Measurements from ENCODE around the gene NCAPH2.
"Not testable (repeated sequence)": the region's sequence is repeated elsewhere in the genome, so short reads cannot be mapped to it uniquely, and the experiment has no call there.

Gene NCAPH2

DNA sequence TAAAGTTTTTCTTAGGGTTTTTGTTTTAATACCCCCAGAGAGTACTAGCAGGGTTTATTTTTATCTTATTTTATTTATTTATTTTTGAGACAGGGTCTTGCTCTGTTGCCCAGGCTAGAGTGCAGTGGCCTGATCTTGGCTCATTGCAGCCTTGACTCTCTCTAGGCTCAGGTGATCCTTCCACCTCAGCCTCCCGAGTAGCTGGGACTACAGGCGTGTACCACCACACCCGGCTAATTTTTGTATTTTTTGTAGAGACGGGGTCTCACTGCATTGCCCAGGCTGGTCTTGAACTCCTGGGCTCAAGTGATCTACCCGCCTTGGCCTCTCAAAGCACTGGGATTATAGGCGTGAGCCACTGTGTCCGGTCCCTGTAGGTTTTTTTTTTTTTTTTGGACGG is 12.2 kb downstream of the NCAPH2 start:
- not testable (repeated sequence) for DNase-seq

DNA sequence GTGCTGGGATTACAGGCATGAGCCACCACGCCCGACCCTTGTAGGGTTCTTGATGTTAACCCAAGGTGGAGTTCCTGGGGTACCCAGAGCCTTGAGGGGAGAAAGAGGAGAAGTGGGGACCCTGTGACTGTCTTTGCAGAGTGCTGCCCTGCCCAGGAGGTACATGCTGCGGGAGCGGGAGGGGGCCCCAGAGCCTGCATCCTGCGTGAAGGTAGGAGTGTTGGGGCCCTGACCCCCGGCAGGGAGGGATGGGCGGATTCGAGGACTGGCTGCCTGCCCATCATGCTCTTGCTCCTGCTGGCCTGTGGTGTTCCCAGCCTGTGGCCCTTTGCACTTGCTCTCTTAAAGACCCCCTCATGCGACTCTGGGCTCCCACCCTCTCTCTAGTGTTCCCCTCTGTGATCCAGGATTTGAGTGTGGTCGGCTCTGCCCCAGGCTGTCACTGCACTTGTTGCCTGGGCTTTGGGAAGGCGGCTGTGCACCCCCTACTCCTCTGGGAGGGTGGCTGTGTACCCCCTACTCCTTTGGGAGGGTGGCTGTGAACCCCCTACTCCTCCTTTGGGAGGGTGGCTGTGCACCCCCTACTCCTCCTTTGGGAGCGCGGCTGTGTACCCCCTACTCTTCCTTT is 12.9 kb downstream of the NCAPH2 start:
- DNase-seq: no peak

DNA sequence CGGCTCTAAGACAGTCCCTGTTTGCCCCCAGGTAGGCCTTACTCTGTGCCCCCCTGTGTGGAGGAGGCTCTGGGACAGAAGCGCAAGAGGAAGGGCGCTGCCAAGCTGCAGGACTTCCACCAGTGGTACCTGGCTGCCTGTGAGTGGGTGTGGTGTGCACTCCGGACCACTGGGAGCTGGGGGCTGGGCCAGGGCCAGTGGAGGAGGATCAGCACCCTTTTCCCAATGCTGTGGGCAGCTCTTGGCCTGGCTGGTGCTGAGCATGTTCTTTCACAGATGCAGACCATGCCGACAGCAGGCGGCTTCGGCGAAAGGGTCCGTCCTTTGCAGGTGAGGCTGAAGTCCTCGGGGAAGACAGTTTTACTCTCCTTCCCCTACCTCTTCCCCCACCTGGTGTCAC is 13.7 kb downstream of the NCAPH2 start:
- no peak for DNase-seq

DNA sequence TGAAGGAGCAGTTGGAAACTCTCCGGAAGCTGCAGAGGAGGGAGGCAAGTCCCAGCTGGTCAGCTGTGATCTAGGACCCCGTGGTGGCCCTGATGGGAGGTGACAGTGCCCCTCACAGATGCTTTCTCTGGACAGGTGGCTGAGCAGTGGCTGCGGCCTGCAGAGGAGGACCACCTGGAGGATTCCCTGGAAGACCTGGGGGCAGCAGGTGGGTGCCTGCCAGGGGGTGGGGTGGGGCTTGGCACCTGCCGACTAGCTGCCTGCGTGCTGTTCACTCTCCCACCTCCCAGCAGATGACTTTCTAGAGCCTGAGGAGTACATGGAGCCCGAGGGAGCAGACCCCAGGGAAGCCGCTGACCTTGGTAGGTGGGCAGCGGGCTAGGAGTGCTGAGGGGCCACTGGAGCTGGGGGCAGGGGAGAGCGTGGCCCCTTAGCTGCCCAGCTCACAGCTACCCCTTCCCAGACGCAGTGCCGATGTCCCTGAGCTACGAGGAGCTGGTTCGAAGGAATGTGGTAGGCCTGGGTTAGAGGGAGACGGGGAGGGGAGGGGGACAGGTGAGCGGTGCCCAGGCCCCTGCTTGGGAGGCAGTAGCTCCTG is 14.3 kb downstream of the NCAPH2 start:
- no peak for DNase-seq

DNA sequence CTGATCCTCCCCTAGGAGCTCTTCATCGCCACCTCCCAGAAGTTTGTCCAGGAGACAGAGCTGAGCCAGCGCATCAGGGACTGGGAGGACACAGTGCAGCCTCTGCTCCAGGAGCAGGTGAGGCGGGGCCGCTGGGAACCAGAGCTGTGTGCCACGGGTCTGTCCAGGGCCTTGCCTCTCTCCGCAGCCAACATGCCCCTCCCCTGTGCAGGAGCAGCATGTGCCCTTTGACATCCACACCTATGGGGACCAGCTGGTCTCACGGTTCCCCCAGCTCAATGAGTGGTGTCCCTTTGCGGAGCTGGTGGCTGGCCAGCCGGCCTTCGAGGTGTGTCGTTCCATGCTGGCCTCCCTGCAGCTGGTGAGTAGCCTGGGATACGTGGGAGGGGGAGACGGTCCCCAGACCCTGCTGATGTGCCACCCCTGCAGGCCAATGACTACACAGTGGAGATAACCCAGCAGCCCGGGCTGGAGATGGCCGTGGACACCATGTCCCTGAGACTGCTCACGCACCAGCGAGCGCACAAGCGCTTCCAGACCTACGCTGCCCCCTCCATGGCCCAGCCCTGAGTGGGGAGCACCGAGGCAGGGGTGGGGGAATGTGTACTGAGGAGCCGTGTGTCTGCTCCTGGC is 14.9 kb downstream of the NCAPH2 start:
- DNase-seq: no peak

DNA sequence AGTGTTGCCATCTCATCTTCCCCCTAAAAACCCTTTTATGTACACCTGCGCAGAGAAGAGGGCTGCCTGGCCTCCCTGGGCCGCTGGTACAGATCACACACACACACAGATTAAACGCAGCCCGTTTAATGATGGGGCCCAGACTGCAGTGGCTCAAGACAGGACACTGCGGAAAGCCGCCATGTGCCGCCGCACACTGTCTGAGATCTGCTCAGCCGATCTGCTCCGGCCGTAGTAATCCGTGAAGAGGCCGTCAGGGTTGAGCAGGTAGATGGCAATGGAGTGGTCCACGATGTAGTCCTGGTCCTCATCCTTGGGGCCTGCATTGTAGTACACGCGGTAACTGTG is 15.4 kb downstream of the NCAPH2 start:
- DNase-seq: no peak

DNA sequence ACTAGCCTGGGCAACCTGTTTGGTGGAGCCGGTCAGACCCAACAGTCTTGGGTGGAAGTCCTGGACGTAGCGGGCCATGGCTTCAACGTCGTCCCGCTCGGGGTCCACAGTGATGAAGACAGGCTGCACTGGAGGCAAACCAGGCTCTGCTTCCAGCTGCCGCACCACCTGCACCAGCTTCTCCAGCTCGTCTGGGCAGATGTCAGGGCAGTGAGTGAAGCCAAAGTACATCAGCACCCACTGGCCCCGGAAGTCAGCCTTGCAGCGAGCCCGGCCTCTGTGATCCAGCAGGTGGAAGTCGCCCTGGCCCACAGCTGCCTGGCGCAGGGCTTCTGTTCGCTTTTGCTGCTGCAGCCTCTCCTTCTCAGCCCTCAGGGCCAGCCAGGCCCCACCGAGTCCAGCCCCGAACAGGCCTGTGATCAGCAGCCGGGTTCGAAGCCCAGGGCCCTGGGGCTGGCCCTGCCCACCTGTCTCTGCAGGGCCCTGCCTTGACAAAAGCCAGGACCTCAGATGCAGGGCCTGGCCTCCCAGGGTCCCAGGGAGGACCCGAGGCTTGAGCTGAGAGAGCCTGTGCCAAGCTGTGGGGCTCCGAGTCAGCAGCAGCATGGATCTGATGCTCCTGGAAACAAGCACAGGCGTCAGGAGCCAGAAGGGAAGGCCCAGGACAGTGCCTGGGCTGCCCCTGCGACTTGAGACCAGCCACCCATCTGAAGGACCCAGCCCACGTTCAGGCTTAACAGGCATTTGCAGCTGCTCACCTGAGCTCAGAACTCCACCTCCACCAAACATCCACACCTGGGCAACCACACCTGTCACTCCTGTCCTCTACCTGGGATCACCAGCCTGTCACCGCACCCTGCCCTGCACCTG is 16.0 kb downstream of the NCAPH2 start:
- peak; percentile 47 for DNase-seq

DNA sequence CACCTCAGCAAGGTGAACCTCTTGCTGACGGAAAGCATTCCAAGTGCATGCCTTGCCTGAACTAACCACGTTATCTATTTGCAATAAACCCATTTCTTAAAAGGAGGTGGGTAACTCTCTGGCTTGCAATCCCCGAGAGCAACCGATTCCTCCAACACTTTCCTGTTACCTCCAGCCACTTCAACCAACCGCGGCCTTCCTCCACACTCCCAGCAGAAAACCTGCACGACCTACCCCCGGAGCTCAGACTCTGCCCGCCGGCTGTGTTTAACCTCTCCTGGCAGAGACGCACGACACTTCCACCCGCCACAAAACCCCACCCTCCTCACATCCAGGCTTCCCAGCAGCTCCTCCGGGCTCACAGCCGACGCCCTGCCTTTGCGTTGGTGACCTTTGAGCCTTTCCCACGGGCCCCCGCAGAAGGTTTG is 16.7 kb downstream of the NCAPH2 start:
- DNase-seq: no peak

DNA sequence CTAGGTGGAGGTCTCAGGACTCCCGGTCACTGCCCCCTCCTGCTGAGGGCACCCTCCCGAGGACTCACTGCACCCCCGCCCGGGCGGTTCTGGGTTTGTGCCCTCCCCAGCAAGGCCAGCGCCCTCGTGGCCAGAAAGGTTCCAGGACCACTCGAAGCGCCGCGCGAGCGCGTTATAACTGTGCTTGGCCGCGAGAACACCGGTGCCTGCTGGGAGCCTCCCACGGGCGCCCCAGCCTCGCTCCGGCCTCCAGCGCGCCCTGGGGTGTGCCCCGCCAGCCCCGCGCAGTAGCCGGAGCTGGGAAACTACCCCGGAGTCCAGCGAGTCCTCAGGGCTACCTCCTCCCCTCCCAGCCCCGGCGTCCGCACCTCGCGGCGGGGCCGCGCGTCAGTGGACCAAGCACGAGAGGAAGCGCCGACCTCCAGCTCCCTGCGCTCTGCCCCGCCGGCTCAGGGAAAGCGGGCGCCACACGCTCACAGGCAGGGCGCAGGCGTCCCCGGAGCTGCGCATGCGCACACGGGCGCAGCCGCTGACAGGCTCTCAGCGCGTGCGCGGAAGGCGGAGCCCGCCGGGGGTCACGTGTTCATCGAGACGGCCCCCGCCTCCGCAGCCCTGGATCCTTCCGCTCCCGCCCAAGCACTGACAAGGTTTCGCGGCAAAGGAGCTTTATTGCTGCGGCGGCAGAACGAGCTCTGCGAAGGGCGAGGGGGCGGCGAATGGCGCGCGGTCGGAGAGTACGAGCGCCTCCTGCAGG is 17.3 kb downstream of the NCAPH2 start, which contains the start of gene SCO2:
SCO2 (minus strand) TSS at position 495 of the 754 bp plus-strand sequence. CDS start 1,187 bp downstream, outside the sequence.
- peak; percentile 93 for DNase-seq

DNA sequence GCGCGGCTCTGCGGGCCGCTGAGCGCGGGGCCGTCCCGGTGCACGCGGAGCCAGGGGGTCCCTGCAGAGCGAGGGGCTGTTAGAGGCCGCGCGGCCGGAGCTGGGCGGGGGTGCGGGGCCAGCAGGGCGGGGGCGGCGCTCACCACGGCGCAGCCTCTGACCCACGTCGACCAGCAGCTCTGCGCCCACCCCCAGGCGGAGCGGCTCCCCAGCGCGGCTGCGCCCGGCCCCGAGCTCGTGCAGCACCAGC is 17.8 kb downstream of the NCAPH2 start:
- no peak for DNase-seq

DNA sequence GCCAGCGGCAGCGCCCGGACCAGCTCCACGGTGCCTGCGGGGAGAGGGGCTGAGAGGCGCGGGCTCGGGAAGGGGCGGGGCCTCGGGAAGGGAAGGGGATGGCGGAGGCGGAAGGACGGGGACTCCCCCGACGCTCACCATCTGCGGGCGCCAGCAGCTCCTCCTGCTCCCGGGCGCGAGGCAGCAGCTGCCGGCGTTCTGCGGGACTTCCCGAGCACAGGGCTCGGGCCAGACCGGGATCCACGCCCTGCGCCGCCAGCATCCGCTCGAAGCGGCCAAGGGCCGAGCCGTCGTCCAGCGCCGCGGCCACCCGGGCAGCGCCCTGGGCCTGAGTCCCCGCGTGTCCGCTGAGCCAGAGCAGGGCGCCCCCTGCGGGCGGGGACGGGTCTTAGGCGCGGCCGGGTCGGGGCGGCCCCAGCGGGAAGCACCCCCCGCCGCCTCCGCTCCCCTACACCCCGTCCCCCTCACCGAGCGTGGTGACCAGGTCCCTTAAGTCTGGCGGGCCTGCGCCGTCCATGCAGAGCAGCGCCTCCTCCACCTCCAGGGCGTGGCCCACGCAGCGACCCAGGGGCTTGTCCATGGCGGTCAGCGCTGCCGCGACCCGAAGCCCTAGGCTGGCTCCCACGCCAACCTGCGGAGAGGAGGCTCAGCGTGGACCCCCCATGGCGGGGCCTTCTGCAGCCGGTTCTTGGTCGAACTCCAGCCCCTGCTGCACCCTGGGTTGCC is 18.2 kb downstream of the NCAPH2 start:
- DNase-seq: peak; percentile 75

DNA sequence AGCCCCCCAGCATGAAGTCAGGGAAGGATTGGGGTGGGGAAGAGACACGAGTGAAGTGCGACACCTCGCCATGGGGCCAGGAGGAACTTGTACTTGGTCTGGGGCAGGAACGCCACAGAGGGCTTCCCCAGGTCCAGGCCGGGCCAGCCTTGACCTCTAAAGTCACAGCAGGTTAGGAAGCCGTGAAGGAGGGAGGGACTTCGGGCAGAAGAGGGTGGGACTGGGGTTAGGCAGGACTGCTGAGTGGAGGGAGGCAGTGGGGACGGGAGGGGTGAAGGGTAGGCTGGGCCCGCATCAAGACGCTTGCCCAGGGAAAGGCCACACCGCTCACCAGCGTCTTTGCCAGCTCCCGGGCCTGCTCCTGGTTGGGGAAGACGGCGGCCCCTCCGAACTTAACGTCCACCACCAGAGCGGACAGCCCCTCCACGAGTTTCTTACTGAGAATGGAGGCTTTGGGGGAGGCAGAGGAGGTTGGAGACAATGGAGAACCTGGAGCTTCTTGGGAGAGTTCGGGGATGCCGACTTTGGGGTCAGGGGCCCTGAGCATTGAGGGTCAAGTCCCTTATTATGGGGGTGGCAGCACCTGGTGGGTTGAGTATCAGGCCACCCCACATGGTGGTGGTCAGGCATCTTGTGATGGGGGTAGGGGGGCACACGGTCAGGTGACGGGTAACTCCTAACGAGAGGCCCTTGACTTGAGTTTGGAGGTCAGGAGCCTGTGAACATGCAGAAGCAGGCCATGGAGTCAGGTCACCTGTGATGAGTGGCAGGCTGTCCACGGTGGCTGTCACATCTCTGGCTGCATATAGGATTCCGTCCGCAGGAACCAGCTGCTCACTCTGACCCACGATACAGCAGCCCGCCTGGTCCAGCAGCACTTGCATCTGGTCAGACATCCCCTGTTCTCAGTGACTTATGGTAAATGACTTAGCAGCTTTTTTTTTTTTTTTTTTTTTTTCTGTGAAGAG is 19.1 kb downstream of the NCAPH2 start:
- peak; percentile 67 for DNase-seq

DNA sequence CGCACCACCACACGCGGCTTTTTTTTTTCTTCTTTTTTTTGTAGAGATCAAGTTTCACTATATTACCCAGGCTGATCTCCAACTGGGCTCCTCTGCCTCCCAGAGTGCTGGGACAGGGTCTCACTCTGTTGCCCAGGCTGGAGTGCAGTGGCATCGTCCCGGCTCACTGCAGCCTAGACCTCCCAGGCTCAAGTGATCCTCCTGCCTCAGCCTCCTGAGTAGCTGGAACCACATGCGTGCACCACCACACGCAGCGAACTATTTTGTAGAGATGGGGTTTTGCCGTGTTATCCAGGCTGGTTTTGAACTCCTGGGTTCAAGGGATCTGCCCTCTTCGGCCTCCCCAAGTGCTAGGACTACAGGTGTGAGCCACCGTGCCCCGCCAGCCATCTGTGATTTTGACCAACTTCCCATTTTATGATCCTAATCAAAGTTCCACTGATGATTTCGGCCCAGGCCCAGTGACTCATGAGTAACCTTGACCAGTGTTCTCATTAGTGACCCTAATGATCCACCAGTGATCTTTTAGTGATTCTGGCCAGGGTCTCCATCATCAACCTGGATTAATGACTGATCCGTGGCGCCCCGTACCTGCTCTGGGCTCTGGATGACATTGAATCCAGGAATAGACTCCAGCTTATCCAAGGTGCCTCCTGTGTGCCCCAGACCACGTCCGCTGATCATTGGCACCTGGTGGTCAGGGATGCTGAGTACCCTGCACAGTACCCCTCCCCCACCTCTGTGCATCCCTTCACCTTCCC is 20.1 kb downstream of the NCAPH2 start:
- no peak for DNase-seq

DNA sequence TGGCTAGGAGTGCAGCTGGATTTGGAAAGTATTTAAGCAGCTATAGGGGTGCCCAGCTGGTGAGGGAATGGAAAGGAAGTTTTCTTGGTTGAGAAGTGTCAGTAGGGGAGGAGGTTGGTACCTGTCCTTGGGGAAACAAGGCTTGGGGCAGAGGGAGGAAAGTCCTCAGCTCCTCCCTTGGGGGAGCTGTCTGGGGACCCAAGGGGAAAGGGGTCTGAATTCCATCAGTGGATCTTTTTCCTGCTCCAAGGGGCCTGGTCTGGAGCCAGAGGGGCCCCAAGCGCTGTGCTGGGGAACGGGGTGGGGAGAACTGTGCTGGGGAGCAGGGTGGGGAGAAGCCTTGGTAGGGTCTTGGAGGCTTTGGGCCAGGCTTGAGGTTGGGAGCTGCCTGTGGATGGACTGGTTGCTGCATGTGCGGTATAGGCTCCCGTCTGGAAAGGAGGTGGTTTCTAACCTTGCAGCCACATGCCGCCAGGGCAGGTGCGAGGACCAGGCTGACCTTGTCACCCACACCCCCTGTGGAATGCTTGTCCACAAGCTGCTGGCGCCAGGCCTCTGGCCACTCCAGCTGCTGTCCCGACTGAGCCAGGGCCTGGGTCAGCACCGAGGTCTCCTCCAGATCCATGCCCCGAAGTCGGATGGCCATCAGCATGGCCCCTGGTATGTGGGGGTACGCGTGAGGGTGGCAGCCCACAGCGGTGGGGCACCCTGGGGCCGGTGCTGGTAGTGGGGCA is 20.8 kb downstream of the NCAPH2 start:
- DNase-seq: no peak

DNA sequence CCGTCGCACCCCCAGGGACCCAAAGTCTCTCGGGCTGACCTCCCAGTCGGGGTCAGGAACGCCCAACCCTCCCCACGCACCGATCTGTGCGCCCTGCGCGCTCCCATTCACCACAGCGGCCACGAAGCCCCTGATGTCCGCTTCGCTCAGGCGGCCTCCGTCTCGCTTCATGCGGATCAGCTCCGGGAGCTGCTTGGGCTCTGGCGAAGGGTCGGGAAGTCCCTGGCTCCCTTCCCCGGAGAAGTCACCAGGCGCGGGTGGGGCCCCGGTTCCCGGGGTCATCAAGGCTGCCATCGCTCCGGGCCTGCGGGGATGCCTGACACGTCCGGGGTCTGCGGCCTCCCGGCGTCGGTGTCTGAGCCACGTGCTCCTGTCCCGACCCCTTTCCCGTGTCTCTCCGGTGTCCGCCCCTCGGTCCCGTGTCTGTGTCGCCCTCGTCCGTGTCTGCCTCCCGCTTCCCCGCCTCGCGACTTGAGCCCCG is 21.4 kb downstream of the NCAPH2 start:
- DNase-seq: no peak

DNA sequence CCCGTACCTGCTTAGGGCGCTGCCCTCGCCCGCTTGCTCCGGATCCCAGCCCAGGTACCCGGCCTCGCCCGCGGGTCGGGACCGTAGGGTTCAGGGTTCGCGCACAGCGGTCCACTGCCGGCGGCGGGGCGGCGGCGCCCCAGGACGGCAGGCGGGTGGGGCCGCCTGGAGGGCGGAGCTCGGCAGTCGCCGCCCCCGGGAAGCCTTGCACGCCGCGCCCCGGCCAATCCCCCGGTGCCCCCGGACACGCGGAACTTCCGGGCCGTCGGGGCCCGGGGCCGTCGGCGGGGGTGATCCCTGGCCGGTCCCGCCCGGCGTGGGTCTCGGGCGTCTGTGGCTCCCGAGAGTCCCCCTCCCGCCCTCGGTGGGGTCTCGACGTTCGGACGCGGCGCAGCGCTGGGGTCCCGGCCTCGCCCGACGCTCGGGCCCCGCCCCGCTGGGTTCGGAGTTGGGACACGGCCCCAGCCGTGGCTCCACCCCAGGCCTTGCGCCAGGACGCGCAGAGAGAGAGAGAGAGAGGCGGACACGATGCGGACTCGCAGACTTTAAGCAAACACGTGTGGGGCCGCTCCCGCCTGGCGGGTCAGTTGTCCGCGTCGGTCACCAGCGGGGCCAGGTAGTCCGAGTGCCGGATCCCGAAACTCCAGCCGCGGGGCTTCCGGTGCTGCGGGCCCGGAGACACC is 22.0 kb downstream of the NCAPH2 start, which contains the start of gene TYMP:
TYMP (minus strand) TSS at position 116 of the 683 bp plus-strand sequence. CDS start 303 bp downstream, outside the sequence.
- peak; percentile 25 for DNase-seq

DNA sequence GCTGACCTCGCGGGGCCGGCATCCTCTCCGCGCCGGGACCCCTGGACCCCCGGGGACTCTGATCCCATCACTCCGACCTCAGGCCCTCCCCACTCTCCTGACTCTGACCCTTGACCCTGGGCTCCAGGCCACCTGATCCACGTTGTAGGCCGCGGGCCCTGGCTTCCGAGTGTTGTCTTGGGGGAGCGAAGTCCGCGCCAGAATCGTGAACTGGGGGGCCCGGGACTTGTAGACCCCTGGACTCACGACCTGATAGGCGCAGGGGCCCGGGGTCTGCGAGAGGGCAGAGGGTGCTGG is 22.5 kb downstream of the NCAPH2 start:
- no peak for DNase-seq

DNA sequence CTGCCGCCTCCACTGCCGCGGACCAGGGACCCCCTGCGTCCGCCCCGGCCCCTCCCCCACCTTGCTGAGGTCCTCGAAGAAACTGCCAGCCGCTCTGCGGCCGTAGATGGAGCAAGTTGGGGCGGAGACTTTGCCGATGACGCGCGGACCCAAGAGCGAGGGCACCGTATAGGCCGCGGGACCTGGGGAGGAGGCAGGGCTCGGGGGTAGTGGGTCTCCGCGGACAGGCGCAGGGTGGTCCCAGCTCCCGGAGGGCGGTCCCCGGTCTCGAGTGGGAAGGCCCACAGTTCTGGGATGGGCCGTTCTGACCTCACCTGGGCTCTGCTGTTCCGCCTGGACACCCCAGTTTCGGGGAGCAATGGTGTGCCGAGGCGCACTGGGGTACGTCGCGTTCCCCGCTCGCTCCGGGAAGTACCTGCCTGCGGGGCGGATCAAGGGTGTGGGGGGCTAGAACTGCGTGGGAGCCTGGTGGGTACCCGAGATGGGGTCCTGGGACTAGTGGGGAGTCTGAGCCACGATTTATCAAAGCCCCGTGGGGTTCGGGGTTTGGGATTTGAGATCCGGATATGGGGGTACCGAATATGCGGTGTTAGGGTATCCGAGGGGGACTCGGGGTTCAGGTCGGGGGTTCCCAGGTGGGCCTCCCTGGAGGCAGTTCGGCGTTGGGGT is 23.0 kb downstream of the NCAPH2 start:
- peak; percentile 42 for DNase-seq
